HepG2 (cell line): ENCODE data around the gene RGS6. TPM values are rescaled to one million over a fixed set of nuclear protein-coding genes. Genes with fewer than 3 reads are reported as not detected.

ENCODE experiments used
- ATAC-seq: fragments of 200-7000 bp; cut with Tn5 transposase; 3 replicates; pipeline ENCODE4 v1.9.1; 2020; ENCODE audit warnings: mild to moderate bottlenecking, moderate library complexity
- BruUV-seq: library from RNA; stranded (reverse); fragments of 400-500 nt; replicated peaks from 2 replicates; lab custom pipeline; 2021; lab: Mats Ljungman, UMichigan
- CTCF ChIA-PET: fragments of 300-600 bp; formaldehyde crosslinking; extraction: SDS; loops from one replicate; lab custom pipeline; 2021; ENCODE audit warnings: low total read pairs, inconsistent platforms, low intra/inter-chr PET ratio; lab: Yijun Ruan, JAX
- POLR2A ChIA-PET: fragments of 350-600 bp; sonication (Branson Sonifier 250); formaldehyde crosslinking; loops from one replicate; lab custom pipeline; 2020; ENCODE audit warnings: antibody characterized with exemption, inconsistent platforms; lab: Yijun Ruan, JAX
- DNase-seq: peaks from one replicate; pipeline ENCODE4 v3.0.0-alpha.2; 2015; ENCODE audit warnings: low spot score
- FAIRE-seq: peaks from 3 replicates; lab custom pipeline; 2011; peaks lifted over from hg19 to GRCh38; lab: Jason Lieb, UNC
- H2AFZ ChIP-seq: one replicate; pipeline ENCODE4 v1.6.1; 2011; ENCODE audit warnings: low read length, inconsistent platforms
- H3K27ac ChIP-seq: fragments of 300-600 bp; 3 replicates; pipeline ENCODE4 v1.8.0; 2011; ENCODE audit warnings: mixed run types, mild to moderate bottlenecking, mixed read lengths, low read length, inconsistent platforms; ENCODE audit not compliant: insufficient read depth; ENCODE audit errors: extremely low read length
- H3K27me3 ChIP-seq, 2 experiments: fragments of 200-600 bp in 1 of 2; 2 replicates in 1 of 2; 3 replicates in 1 of 2; pipeline versions ENCODE4 v1.6.0 to v1.8.0; 2011; ENCODE audit warnings: low read length in 2 of 2, mild to moderate bottlenecking in 2 of 2, moderate library complexity in 2 of 2, inconsistent platforms in 1 of 2; ENCODE audit not compliant: insufficient read depth in 2 of 2, control insufficient read depth in 1 of 2
- H3K36me3 ChIP-seq, 2 experiments: fragments of 200-600 bp in 1 of 2; replicated peaks in 1 of 2; 2 replicates in 1 of 2; 3 replicates in 1 of 2; pipeline versions ENCODE4 v1.5.1 to v1.8.0; 2011; ENCODE audit warnings: low read length in 2 of 2, inconsistent platforms in 1 of 2; ENCODE audit not compliant: insufficient read depth in 2 of 2, control insufficient read depth in 1 of 2
- H3K4me1 ChIP-seq: 2 replicates; pipeline ENCODE4 v1.5.1; 2012; ENCODE audit warnings: low read length, inconsistent platforms; ENCODE audit not compliant: insufficient read depth
- H3K4me2 ChIP-seq: 2 replicates; pipeline ENCODE4 v1.6.0; 2011; ENCODE audit warnings: low read depth, low read length, inconsistent platforms
- H3K4me3 ChIP-seq, 3 experiments: fragments of 200-600 bp in 1 of 3; sonication (generic), shearing (Covaris generic) in 1 of 3; replicated peaks in 1 of 3; 2 replicates each; pipeline ENCODE4 v1.5.1; 2011 to 2016; ENCODE audit warnings: low read length in 3 of 3, inconsistent platforms in 2 of 3, low read depth in 2 of 3, mild to moderate bottlenecking in 2 of 3, control low read depth in 1 of 3, mixed read lengths in 1 of 3; ENCODE audit not compliant: insufficient read depth in 1 of 3
- H3K79me2 ChIP-seq: one replicate; pipeline ENCODE4 v1.6.1; 2011; ENCODE audit warnings: low read length, inconsistent platforms; ENCODE audit not compliant: insufficient read depth
- H3K9ac ChIP-seq: 2 replicates; pipeline ENCODE4 v1.6.0; 2011; ENCODE audit warnings: mild to moderate bottlenecking, low read depth, low read length, inconsistent platforms; ENCODE audit not compliant: insufficient read depth
- H3K9me3 ChIP-seq: 2 replicates; pipeline ENCODE4 v1.5.1; 2012; ENCODE audit warnings: mild to moderate bottlenecking, low read length
- H4K20me1 ChIP-seq: 2 replicates; pipeline ENCODE4 v1.6.0; 2011; ENCODE audit warnings: inconsistent platforms, mild to moderate bottlenecking, low read length, moderate library complexity; ENCODE audit not compliant: insufficient read depth
- CHCHD3 ChIP-seq: sonication (generic); formaldehyde crosslinking; IDR thresholded peaks from 2 replicates; pipeline ENCODE4 v1.8.0; 2022; ENCODE audit warnings: mild to moderate bottlenecking, missing genetic modification reagents, moderate library complexity
- EEA1 ChIP-seq: sonication (generic); formaldehyde crosslinking; IDR thresholded peaks from 2 replicates; pipeline ENCODE4 v1.5.1; 2020; ENCODE audit warnings: mild to moderate bottlenecking, missing genetic modification reagents, borderline replicate concordance
- FOXM1 ChIP-seq: sonication (generic); formaldehyde crosslinking; IDR thresholded peaks from 2 replicates; pipeline ENCODE4 v1.5.0; 2020; ENCODE audit warnings: missing genetic modification reagents
- HNF4G ChIP-seq, 2 experiments: sonication (generic) in 1 of 2; formaldehyde crosslinking in 1 of 2; IDR thresholded peaks; 2 replicates each; pipeline versions ENCODE4 v1.4.0 to v1.6.1; 2011 to 2020; ENCODE audit warnings: borderline replicate concordance in 2 of 2, low read depth in 2 of 2, mild to moderate bottlenecking in 2 of 2, low read length in 1 of 2, missing genetic modification reagents in 1 of 2, moderate library complexity in 1 of 2
- MYNN ChIP-seq: sonication (generic); formaldehyde crosslinking; IDR thresholded peaks from 2 replicates; pipeline ENCODE4 v1.4.0; 2020; ENCODE audit warnings: mild to moderate bottlenecking, low read depth, missing genetic modification reagents
- SMC3 ChIP-seq: IDR thresholded peaks from 2 replicates; pipeline ENCODE4 v1.6.1; 2011; ENCODE audit warnings: low read length, improper control_type of control experiment
- SMYD3 ChIP-seq: sonication (generic); formaldehyde crosslinking; IDR thresholded peaks from 2 replicates; pipeline ENCODE4 v1.8.1; 2023; ENCODE audit warnings: mild to moderate bottlenecking, missing genetic modification reagents
- TEAD3 ChIP-seq: optimal IDR thresholded peaks from 2 replicates; pipeline ENCODE3; 2016; ENCODE audit warnings: borderline replicate concordance
- ZMYM2 ChIP-seq: sonication (generic); formaldehyde crosslinking; IDR thresholded peaks from 2 replicates; pipeline ENCODE4 v1.8.0; 2022; ENCODE audit warnings: mild to moderate bottlenecking, missing genetic modification reagents
- ZNF451 ChIP-seq: sonication (generic); formaldehyde crosslinking; IDR thresholded peaks from 2 replicates; pipeline ENCODE4 v1.5.0; 2020; ENCODE audit warnings: mild to moderate bottlenecking, missing genetic modification reagents
- ZNF501 ChIP-seq: sonication (generic); formaldehyde crosslinking; IDR thresholded peaks from 2 replicates; pipeline ENCODE4 v1.5.1; 2020; ENCODE audit warnings: mild to moderate bottlenecking, moderate library complexity, missing genetic modification reagents
- ZNF530 ChIP-seq: sonication (generic); formaldehyde crosslinking; IDR thresholded peaks from 2 replicates; pipeline ENCODE4 v1.5.0; 2020; ENCODE audit warnings: low read depth, mild to moderate bottlenecking, missing genetic modification reagents
- ZNF7 ChIP-seq: IDR thresholded peaks from 2 replicates; pipeline ENCODE4 v1.6.1; 2016; ENCODE audit warnings: missing biosample characterization, missing genetic modification reagents
- ZNF724P ChIP-seq: sonication (generic); formaldehyde crosslinking; IDR thresholded peaks from 2 replicates; pipeline ENCODE4 v1.8.0; 2022; ENCODE audit warnings: missing genetic modification reagents, borderline replicate concordance
- ZNF878 ChIP-seq: sonication (generic); formaldehyde crosslinking; IDR thresholded peaks from 2 replicates; pipeline ENCODE4 v1.8.1; 2023; ENCODE audit warnings: mild to moderate bottlenecking, missing genetic modification reagents, moderate library complexity
- ZNF891 ChIP-seq: sonication (generic); formaldehyde crosslinking; IDR thresholded peaks from 2 replicates; pipeline ENCODE4 v1.5.0; 2020; ENCODE audit warnings: mild to moderate bottlenecking, missing genetic modification reagents
- WGBS: methylation state at CpG from one replicate; pipeline ENCODE4 v1.1.6; 2017; ENCODE audit warnings: low lambda C conversion rate; 5-methylcytosine and 5-hydroxymethylcytosine counted together
- in situ Hi-C: cut with HindIII; loops from 2 replicates; pipeline ENCODE4 v1.10.0; 2017; ENCODE audit warnings: low pct_unique_long_range_greater_than_20kb; ENCODE audit not compliant: extremely low pct_ligation_motif_present
- intact Hi-C: fragments of 100-400 bp; cut with micrococcal nuclease; formaldehyde crosslinking; loops from one replicate; pipeline ENCODE4 v1.10.0; 2022; ENCODE audit not compliant: unreplicated experiment
- polyA plus RNA-seq, 8 experiments: library from polyadenylated mRNA; depleted of rRNA in 3 of 8; stranded (reverse) in 7 of 8; unstranded in 1 of 8; fragments of >200 nt; fragmentation: Illumina TruSeq in 4 of 8; extraction: Trizol in 4 of 8; gene quantifications; 2 replicates each; pipeline versions ENCODE4 v1.2.1 to v1.2.3, GENCODE V29; 2011 to 2016; ENCODE audit warnings: low read depth in 4 of 8, missing spikeins in 1 of 8, mixed read lengths in 1 of 8; ENCODE audit not compliant: insufficient read depth in 1 of 8
- total RNA-seq, 5 experiments: library from RNA; depleted of rRNA; stranded (reverse); fragments of >200 nt; fragmentation: Illumina TruSeq; extraction: Trizol; gene quantifications; 2 replicates each; pipeline ENCODE4 v1.2.3, GENCODE V29; 2016; ENCODE audit warnings: low read depth in 1 of 5
- TF ChIP-seq, protein P1 (sequence below): sonication (generic); formaldehyde crosslinking; IDR thresholded peaks from 2 replicates; pipeline ENCODE4 v1.5.1; 2020; ENCODE audit warnings: missing genetic modification reagents, mild to moderate bottlenecking, borderline replicate concordance
- TF ChIP-seq, protein P2 (sequence below): sonication (generic); formaldehyde crosslinking; conservative IDR thresholded peaks from 2 replicates; pipeline ENCODE4 v1.8.0; 2022; ENCODE audit warnings: missing genetic modification reagents
- TF ChIP-seq, protein P3 (sequence below): sonication (generic); formaldehyde crosslinking; IDR thresholded peaks from 2 replicates; pipeline ENCODE4 v1.5.0; 2020; ENCODE audit warnings: mild to moderate bottlenecking, missing genetic modification reagents

Gene RGS6
- total and polyA plus RNA-seq, 2 of the 13 experiments (the other 11 are each of a cell fraction or from before 2014, with no cell fraction given), result not detected

DNA sequence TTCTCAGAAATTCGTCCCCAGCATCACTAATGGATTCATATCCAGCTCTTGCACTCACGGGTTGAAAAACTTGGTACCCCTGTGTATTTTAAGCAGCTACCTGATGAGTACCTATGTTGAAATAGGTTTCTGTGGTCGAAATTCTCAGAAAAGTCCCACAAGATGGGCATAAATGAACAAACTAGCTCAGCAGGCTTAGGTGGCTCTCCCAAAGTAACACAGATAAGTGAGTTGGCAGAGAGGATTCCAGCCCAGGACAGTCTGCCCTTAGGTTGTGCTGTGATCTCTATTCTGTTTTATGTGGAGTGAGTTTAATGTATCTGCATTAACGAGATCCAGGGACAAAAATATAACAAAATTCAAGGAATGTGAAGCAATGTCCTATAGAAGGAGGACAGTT, 92.3 kb downstream of the RGS6 start:
- FAIRE-seq (no peak), ATAC-seq (no peak), DNase-seq (no peak)
- CTCF ChIA-PET, result interaction anchor here (1.6 to 2.2 kb wide), 2 partner anchors 268 to 396 kb away, joined by 5 to 6 read pairs; no protein-coding TSS in a partner anchor
- intact Hi-C loops, result no loop called here
- no peaks in the 10 kb centered on the region for H4K20me1 ChIP-seq
- no TSS peak for BruUV-seq
- H3K9ac ChIP-seq, result no peak overlapping the region
- no peaks in the 10 kb centered on the region for H3K79me2 ChIP-seq
- no peak overlapping the region for H3K27ac ChIP-seq
- H3K4me1 ChIP-seq, result no peaks in the 10 kb centered on the region
- H2AFZ ChIP-seq, result no peak overlapping the region
- WGBS, result 0% methylated on average over 4 of the region's 4 CpGs
- TF ChIP-seq TEAD3 (CRISPR knock-in tag), result no peak
- TF ChIP-seq MYNN (CRISPR knock-in tag), result no peak
- TF ChIP-seq, protein P1, sequence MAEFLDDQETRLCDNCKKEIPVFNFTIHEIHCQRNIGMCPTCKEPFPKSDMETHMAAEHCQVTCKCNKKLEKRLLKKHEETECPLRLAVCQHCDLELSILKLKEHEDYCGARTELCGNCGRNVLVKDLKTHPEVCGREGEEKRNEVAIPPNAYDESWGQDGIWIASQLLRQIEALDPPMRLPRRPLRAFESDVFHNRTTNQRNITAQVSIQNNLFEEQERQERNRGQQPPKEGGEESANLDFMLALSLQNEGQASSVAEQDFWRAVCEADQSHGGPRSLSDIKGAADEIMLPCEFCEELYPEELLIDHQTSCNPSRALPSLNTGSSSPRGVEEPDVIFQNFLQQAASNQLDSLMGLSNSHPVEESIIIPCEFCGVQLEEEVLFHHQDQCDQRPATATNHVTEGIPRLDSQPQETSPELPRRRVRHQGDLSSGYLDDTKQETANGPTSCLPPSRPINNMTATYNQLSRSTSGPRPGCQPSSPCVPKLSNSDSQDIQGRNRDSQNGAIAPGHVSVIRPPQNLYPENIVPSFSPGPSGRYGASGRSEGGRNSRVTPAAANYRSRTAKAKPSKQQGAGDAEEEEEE, result no peak
- TF ChIP-seq CHCHD3 (CRISPR knock-in tag), result no peak
- TF ChIP-seq ZNF878 (CRISPR knock-in tag), result no peak
- TF ChIP-seq ZNF724P (CRISPR knock-in tag), result no peak
- no peak for TF ChIP-seq ZNF891 (CRISPR knock-in tag)
- TF ChIP-seq ZNF451, result no peak
- TF ChIP-seq ZMYM2 (CRISPR knock-in tag), result no peak
- TF ChIP-seq FOXM1, result no peak
- no peak for TF ChIP-seq SMC3
- no peak for TF ChIP-seq EEA1
- TF ChIP-seq, protein P2, sequence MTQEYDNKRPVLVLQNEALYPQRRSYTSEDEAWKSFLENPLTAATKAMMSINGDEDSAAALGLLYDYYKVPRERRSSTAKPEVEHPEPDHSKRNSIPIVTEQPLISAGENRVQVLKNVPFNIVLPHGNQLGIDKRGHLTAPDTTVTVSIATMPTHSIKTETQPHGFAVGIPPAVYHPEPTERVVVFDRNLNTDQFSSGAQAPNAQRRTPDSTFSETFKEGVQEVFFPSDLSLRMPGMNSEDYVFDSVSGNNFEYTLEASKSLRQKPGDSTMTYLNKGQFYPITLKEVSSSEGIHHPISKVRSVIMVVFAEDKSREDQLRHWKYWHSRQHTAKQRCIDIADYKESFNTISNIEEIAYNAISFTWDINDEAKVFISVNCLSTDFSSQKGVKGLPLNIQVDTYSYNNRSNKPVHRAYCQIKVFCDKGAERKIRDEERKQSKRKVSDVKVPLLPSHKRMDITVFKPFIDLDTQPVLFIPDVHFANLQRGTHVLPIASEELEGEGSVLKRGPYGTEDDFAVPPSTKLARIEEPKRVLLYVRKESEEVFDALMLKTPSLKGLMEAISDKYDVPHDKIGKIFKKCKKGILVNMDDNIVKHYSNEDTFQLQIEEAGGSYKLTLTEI (CRISPR knock-in tag), result no peak
- TF ChIP-seq ZNF530 (CRISPR knock-in tag), result no peak
- no peak for TF ChIP-seq ZNF501 (CRISPR knock-in tag)
- no peak for TF ChIP-seq SMYD3 (CRISPR knock-in tag)
- no peak for TF ChIP-seq ZNF7 (CRISPR knock-in tag)
- TF ChIP-seq, protein P3, sequence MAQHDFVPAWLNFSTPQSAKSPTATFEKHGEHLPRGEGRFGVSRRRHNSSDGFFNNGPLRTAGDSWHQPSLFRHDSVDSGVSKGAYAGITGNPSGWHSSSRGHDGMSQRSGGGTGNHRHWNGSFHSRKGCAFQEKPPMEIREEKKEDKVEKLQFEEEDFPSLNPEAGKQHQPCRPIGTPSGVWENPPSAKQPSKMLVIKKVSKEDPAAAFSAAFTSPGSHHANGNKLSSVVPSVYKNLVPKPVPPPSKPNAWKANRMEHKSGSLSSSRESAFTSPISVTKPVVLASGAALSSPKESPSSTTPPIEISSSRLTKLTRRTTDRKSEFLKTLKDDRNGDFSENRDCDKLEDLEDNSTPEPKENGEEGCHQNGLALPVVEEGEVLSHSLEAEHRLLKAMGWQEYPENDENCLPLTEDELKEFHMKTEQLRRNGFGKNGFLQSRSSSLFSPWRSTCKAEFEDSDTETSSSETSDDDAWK (CRISPR knock-in tag), result no peak
- TF ChIP-seq HNF4G (IDR thresholded peaks at IDR 0.05; ENCODE audit: borderline replicate concordance, low read depth, low read length), result no peak
- no peak for TF ChIP-seq HNF4G (CRISPR knock-in tag; IDR thresholded peaks at IDR 0.05; ENCODE audit: borderline replicate concordance, low read depth)
- TF ChIP-seq, all 625 proteins: peak for 0
- Histone ChIP-seq H3K36me3 (no peaks in the 10 kb centered on the region), H3K4me2 (no peak overlapping the region), H3K9me3 (no peaks in the 10 kb centered on the region), H3K27me3 (no peaks in the 10 kb centered on the region), H3K4me3 (no peak overlapping the region)
- POLR2A ChIA-PET, result no interaction called here
- in situ Hi-C loops, result no loop called here
